Natural killer cell (primary cell): ENCODE data around the gene TLE3. TPM values are rescaled to one million over a fixed set of nuclear protein-coding genes. Genes with fewer than 3 reads are reported as not detected.

ENCODE experiments used
- ATAC-seq, 3 donors: fragments of 150-1000 bp in 2 of 3; fragments of 200-7000 bp in 1 of 3; cut with Tn5 transposase; 1 replicate in 1 of 3; 2 replicates in 2 of 3; pipeline ENCODE4 v1.10.0; 2021; ENCODE audit warnings: mild to moderate bottlenecking in 2 of 3, moderate library complexity in 2 of 3
- DNase-seq, 2 donors: peaks; one replicate each; pipeline versions ENCODE4 v3.0.0 to v3.0.0-alpha.2; 2013 to 2021; ENCODE audit warnings: mixed read lengths in 1 of 2
- H3K27ac ChIP-seq: one replicate; pipeline ENCODE4 v1.5.1; 2013; ENCODE audit warnings: mild to moderate bottlenecking, low read length
- H3K27me3 ChIP-seq: one replicate; pipeline ENCODE4 v1.6.1; 2013; ENCODE audit warnings: low read length; ENCODE audit not compliant: control insufficient read depth, insufficient read depth
- H3K36me3 ChIP-seq: one replicate; pipeline ENCODE4 v1.6.1; 2013; ENCODE audit warnings: low read length; ENCODE audit not compliant: control insufficient read depth, insufficient read depth
- H3K4me1 ChIP-seq: one replicate; pipeline ENCODE4 v1.6.1; 2013; ENCODE audit warnings: low read length; ENCODE audit not compliant: control insufficient read depth, insufficient read depth
- H3K4me3 ChIP-seq: one replicate; pipeline ENCODE4 v1.5.1; 2013; ENCODE audit warnings: low read length
- H3K9me3 ChIP-seq: one replicate; pipeline ENCODE4 v1.6.1; 2013; ENCODE audit warnings: low read length; ENCODE audit not compliant: control insufficient read depth, insufficient read depth
- H3K27ac Mint-ChIP-seq, 2 donors: one replicate each; pipeline ENCODE4 v1.8.0; 2022; ENCODE audit warnings: mild to moderate bottlenecking in 2 of 2, mixed read lengths in 2 of 2, moderate library complexity in 1 of 2
- H3K27me3 Mint-ChIP-seq, 2 donors: one replicate each; pipeline ENCODE4 v1.8.0; 2022; ENCODE audit warnings: low read depth in 2 of 2, mixed read lengths in 2 of 2
- H3K36me3 Mint-ChIP-seq: one replicate; pipeline ENCODE4 v1.8.0; 2022; ENCODE audit warnings: mixed read lengths
- H3K4me1 Mint-ChIP-seq, 2 donors: one replicate each; pipeline ENCODE4 v1.8.0; 2022; ENCODE audit warnings: mixed read lengths in 2 of 2
- H3K4me3 Mint-ChIP-seq: one replicate; pipeline ENCODE4 v1.8.0; 2022; ENCODE audit warnings: mild to moderate bottlenecking, moderate library complexity, mixed read lengths
- H3K9me3 Mint-ChIP-seq, 2 donors: one replicate each; pipeline ENCODE4 v1.8.0; 2022; ENCODE audit warnings: mixed read lengths in 2 of 2
- WGBS: methylation state at CpG from one replicate; pipeline ENCODE4 v1.1.7; 2013; ENCODE audit warnings: missing lambda C conversion rate; ENCODE audit not compliant: insufficient coverage; 5-methylcytosine and 5-hydroxymethylcytosine counted together
- intact Hi-C: fragments of 100-400 bp; cut with micrococcal nuclease; formaldehyde crosslinking; loops from one replicate; pipeline ENCODE4 v1.14.2; 2022
- total RNA-seq, 4 donors: library from RNA; stranded (reverse); fragments of 120-200 nt in 1 of 4; gene quantifications; one replicate each; pipeline versions ENCODE4 v1.2.3 to v1.2.4, GENCODE V29; 2013 to 2022
- TF ChIP-seq, protein P1 (sequence below): fragments of 200-600 bp; IDR thresholded peaks from one replicate; pipeline ENCODE4 v1.8.0; 2022; ENCODE audit warnings: antibody characterized with exemption

The TLE3 gene
- total RNA-seq, 3 donors from 2014 or later (not counting 1 experiment from before 2014, with no cell fraction given): 32.1 to 94.9 (median 36.7) TPM

DNA sequence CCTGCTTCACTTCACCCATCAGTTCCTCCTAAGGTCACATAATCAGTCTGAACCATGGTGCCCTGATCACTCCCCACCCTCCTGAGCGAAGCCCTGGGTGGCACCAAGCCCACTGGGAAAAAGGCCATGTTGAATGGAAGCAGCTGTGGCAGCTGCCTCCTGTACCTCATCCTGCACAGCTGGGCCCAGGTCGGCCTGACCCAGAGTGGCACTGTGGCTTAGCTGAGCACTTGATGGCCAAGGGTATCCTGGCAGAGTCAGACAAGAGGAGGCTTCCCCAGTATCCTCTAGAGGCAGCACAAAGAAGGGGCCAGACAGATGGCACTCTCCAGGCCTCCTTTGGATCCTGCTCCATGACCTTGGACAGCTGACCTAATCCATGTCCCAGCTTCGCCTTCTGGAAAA lies 68.4 kb downstream of the TLE3 start:
- WGBS: 81% methylated on average over 3 of the region's 3 CpGs
- Histone ChIP-seq H3K4me3 (no peak overlapping the region), H3K36me3 (no peaks in the 10 kb centered on the region), H3K9me3 (no peaks in the 10 kb centered on the region), H3K27ac (no peak overlapping the region), H3K4me1 (peaks cover 2% of the 10 kb centered on the region), H3K27me3 (no peaks in the 10 kb centered on the region)
- peaks cover 0 to 11% of the 10 kb centered on the region in 2 donors for H3K4me1 Mint-ChIP-seq
- H3K9me3 Mint-ChIP-seq: no peaks in the 10 kb centered on the region
- no peak overlapping the region for H3K4me3 Mint-ChIP-seq
- H3K27ac Mint-ChIP-seq: no peak overlapping the region
- TF ChIP-seq, protein P1, sequence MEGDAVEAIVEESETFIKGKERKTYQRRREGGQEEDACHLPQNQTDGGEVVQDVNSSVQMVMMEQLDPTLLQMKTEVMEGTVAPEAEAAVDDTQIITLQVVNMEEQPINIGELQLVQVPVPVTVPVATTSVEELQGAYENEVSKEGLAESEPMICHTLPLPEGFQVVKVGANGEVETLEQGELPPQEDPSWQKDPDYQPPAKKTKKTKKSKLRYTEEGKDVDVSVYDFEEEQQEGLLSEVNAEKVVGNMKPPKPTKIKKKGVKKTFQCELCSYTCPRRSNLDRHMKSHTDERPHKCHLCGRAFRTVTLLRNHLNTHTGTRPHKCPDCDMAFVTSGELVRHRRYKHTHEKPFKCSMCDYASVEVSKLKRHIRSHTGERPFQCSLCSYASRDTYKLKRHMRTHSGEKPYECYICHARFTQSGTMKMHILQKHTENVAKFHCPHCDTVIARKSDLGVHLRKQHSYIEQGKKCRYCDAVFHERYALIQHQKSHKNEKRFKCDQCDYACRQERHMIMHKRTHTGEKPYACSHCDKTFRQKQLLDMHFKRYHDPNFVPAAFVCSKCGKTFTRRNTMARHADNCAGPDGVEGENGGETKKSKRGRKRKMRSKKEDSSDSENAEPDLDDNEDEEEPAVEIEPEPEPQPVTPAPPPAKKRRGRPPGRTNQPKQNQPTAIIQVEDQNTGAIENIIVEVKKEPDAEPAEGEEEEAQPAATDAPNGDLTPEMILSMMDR: no peak
- intact Hi-C loops: no loop called here
- no peaks in the 10 kb centered on the region for H3K36me3 Mint-ChIP-seq
- peaks cover 20 to 29% of the 10 kb centered on the region in 2 donors for H3K27me3 Mint-ChIP-seq
- ATAC-seq (no peak), DNase-seq (no peak)

DNA sequence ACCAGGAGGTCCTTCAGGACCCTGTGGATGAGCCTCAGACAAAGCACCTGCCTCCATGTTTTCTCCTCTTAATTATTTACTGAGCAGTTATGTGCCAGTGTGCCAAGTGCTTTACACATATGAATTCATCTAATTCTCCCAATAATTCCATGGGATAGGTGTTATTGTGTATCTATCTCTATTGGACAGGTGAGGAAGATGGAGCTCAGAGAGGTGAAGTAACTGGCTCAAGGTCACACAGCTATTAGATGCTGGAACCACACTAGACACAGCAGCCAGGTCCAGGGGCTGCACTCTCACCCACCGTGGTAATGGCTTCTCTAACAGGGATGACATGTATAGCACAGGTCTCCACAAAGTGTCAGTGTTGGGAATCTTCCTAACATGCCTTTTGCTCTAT lies 70.2 kb downstream of the TLE3 start:
- ATAC-seq (no peak), DNase-seq (no peak)
- peaks cover 21 to 42% of the 10 kb centered on the region in 2 donors for H3K27me3 Mint-ChIP-seq
- no peaks in the 10 kb centered on the region for H3K36me3 ChIP-seq
- no peak overlapping the region for H3K4me3 Mint-ChIP-seq
- H3K36me3 Mint-ChIP-seq: no peaks in the 10 kb centered on the region
- WGBS: 88% methylated on average over 1 of the region's 1 CpG
- no peak overlapping the region for H3K27ac ChIP-seq
- intact Hi-C loops: no loop called here
- no peaks in the 10 kb centered on the region for H3K27me3 ChIP-seq
- H3K4me3 ChIP-seq: no peak overlapping the region
- H3K27ac Mint-ChIP-seq: no peak overlapping the region
- peaks cover 20% of the 10 kb centered on the region for H3K4me1 ChIP-seq
- H3K4me1 Mint-ChIP-seq: peaks cover 18 to 29% of the 10 kb centered on the region in 2 donors
- no peaks in the 10 kb centered on the region for H3K9me3 Mint-ChIP-seq
- TF ChIP-seq, protein P1: no peak
- no peaks in the 10 kb centered on the region for H3K9me3 ChIP-seq

DNA sequence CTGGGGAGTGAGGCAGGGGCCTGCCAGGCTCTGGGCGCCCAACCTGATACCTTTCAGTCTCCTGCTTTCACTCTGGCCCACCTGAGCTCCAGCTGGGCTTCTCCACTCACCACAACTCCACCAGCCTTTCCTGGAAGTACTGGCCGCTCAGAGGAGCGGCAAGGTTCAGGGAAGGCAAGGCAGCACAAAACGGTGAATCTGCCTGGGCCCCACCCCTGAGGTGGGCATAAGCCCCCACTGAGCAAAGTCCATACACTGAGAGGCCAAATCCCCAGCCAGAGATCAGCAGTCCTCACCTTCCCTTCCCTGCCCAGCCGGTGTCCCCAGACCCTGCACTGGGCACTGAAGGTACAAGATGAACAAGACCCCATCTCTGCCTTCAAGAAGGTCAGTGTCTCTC lies 70.7 kb downstream of the TLE3 start:
- DNase-seq (no peak), ATAC-seq (no peak)
- H3K9me3 ChIP-seq: no peaks in the 10 kb centered on the region
- Mint-ChIP-seq H3K27me3 (peaks cover 23 to 47% of the 10 kb centered on the region in 2 donors), H3K4me1 (peaks cover 22 to 30% of the 10 kb centered on the region in 2 donors), H3K36me3 (no peaks in the 10 kb centered on the region), H3K9me3 (no peaks in the 10 kb centered on the region), H3K27ac (no peak overlapping the region), H3K4me3 (no peak overlapping the region)
- peaks cover 20% of the 10 kb centered on the region for H3K4me1 ChIP-seq
- intact Hi-C loops: no loop called here
- no peaks in the 10 kb centered on the region for H3K36me3 ChIP-seq
- H3K27ac ChIP-seq: no peak overlapping the region
- H3K4me3 ChIP-seq: no peak overlapping the region
- WGBS: 95% methylated on average over 5 of the region's 5 CpGs
- no peaks in the 10 kb centered on the region for H3K27me3 ChIP-seq
- TF ChIP-seq, protein P1: no peak
